Body of pancreas (tissue), 4 donors: ENCODE results near the gene SLC4A5.

ENCODE experiments used
- CTCF ChIP-seq, 7 experiments: fragments of 450-650 bp in 4 of 7; fragments of 200-600 bp in 3 of 7; sonication (generic) in 3 of 7; IDR thresholded peaks; one replicate each; pipeline ENCODE4 v1.5.1; 2016 to 2019; ENCODE audit warnings: antibody characterized with exemption in 7 of 7
- POLR2A ChIP-seq, 3 donors: fragments of 450-650 bp; IDR thresholded peaks; one replicate each; pipeline ENCODE4 v1.6.1; 2016; ENCODE audit warnings: antibody characterized with exemption in 3 of 3, mild to moderate bottlenecking in 2 of 3

- TF ChIP-seq POLR2A (IDR thresholded peaks at IDR 0.05) = no peak
- TF ChIP-seq CTCF (IDR thresholded peaks at IDR 0.05) = no peak
These were observed 82.7 kb downstream of the SLC4A5 start for GRCh38 chr2:74260495-74260894.
